Adrenal gland (tissue), 5 donors: ENCODE results near the gene ASPG.

Source experiments
- POLR2A ChIP-seq, 2 donors: fragments of 450-650 bp; IDR thresholded peaks; one replicate each; pipeline ENCODE4 v1.6.1; 2017; ENCODE audit warnings: antibody characterized with exemption in 2 of 2, mild to moderate bottlenecking in 2 of 2, moderate library complexity in 1 of 2
- TF ChIP-seq, protein P1 (sequence below), 6 experiments: fragments of 450-650 bp in 4 of 6; fragments of 200-600 bp in 2 of 6; sonication (generic) in 1 of 6; IDR thresholded peaks; 1 replicate in 5 of 6; 2 replicates in 1 of 6; pipeline versions ENCODE4 v1.5.1 to v1.8.0; 2016 to 2021; ENCODE audit warnings: antibody characterized with exemption in 6 of 6, mild to moderate bottlenecking in 2 of 6, moderate library complexity in 1 of 6
- donor health status: DM: no; HTN: no; CAD: no.

DNA sequence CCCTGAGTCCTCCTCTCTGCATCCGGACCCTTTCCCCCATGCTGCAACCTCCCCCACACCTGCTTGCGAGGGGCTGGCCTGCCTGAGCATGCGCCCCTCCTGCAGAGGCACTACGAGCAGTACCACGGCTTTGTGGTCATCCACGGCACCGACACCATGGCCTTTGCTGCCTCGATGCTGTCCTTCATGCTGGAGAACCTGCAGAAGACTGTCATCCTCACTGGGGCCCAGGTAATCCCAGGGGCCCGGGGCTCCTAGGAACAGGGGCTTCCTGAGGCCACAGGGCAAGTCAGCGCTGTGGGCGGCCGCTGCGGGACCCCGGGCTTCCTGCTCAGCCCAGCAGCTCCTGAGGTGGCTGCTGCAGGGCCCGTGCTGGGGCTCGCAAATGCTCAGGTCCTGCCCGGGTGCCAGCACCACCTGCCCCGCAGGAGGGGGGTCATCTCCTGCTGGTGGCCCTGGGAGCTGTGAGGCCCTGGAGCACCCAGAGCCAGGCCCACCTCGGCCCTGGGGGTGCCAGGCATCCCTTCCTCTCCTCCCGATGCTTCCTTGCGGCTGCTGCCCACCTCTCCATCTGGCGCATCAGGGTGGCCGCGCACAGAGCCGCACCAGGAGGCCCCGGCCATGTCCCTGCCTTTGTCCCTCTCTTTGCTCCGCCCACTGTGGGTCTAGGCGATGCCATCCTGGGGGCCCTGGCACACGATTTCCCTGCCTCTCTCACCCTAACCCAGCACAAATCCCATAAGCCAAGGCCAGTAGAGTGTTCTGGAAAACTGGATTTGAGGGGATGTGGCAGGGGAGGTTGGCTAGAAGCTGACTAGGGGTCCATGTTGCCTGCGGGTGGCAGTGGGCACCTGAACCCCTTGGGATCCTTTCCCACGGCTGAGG, 10.2 kb downstream of the ASPG start:
- TF ChIP-seq, protein P1, sequence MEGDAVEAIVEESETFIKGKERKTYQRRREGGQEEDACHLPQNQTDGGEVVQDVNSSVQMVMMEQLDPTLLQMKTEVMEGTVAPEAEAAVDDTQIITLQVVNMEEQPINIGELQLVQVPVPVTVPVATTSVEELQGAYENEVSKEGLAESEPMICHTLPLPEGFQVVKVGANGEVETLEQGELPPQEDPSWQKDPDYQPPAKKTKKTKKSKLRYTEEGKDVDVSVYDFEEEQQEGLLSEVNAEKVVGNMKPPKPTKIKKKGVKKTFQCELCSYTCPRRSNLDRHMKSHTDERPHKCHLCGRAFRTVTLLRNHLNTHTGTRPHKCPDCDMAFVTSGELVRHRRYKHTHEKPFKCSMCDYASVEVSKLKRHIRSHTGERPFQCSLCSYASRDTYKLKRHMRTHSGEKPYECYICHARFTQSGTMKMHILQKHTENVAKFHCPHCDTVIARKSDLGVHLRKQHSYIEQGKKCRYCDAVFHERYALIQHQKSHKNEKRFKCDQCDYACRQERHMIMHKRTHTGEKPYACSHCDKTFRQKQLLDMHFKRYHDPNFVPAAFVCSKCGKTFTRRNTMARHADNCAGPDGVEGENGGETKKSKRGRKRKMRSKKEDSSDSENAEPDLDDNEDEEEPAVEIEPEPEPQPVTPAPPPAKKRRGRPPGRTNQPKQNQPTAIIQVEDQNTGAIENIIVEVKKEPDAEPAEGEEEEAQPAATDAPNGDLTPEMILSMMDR (IDR thresholded peaks at IDR 0.05), result no peak
- no peak for TF ChIP-seq POLR2A (IDR thresholded peaks at IDR 0.05)
